MG63 (cell line): ENCODE measurements around the gene NR1H3. TPM values are rescaled to one million over a fixed set of nuclear protein-coding genes. Genes with fewer than 3 reads are reported as not detected.
"Not testable (repeated sequence)": the region's sequence is repeated elsewhere in the genome, so short reads cannot be mapped to it uniquely, and the experiment has no call there.

ENCODE experiments used
- DNase-seq: peaks from one replicate; pipeline ENCODE4 v3.0.0-alpha.2; 2020
- H3K27me3 ChIP-seq: fragments of 250-450 bp; sonication (Bioruptor Pico); 2 replicates; pipeline ENCODE4 v1.5.1; 2020; ENCODE audit warnings: mild to moderate bottlenecking, moderate library complexity
- H3K36me3 ChIP-seq: fragments of 250-450 bp; sonication (Bioruptor Pico); 2 replicates; pipeline ENCODE4 v1.5.1; 2020; ENCODE audit warnings: mild to moderate bottlenecking, moderate library complexity
- H3K4me3 ChIP-seq: fragments of 250-450 bp; sonication (Bioruptor Pico); 2 replicates; pipeline ENCODE4 v1.5.1; 2020; ENCODE audit warnings: mild to moderate bottlenecking, moderate library complexity
- H3K9me3 ChIP-seq: fragments of 250-450 bp; sonication (Bioruptor Pico); 2 replicates; pipeline ENCODE4 v1.5.1; 2020; ENCODE audit warnings: mild to moderate bottlenecking, moderate library complexity
- total RNA-seq: library from RNA; depleted of rRNA; stranded (reverse); fragments of >200 nt; shearing (Covaris generic); gene quantifications from 2 replicates; pipeline ENCODE4 v1.2.3, GENCODE V29; 2014; ENCODE audit warnings: low replicate concordance; rRNA removed

NR1H3 gene
- total RNA-seq, 1 experiment from 2014 or later, result 12.6 TPM

- H3K36me3 ChIP-seq, result peaks cover 35% of the 10 kb centered on the region
- no peaks in the 10 kb centered on the region for H3K27me3 ChIP-seq
- DNase-seq, result no peak
- no peak overlapping the region for H3K4me3 ChIP-seq
- H3K9me3 ChIP-seq, result no peaks in the 10 kb centered on the region
These were observed 57.2 kb downstream of the NR1H3 start for GRCh38 chr11:47314992-47315391.

- DNase-seq, H3K4me3 ChIP-seq, H3K27me3 ChIP-seq, H3K9me3 ChIP-seq: not testable (repeated sequence)
- H3K36me3 ChIP-seq, result peaks cover 25% of the 10 kb centered on the region
These were observed 58.7 kb downstream of the NR1H3 start for GRCh38 chr11:47316501-47316900.

GRCh38 chr11:47317064-47317828 is 59.5 kb downstream of the NR1H3 start:
- Histone ChIP-seq H3K4me3 (no peak overlapping the region), H3K36me3 (peaks cover 21% of the 10 kb centered on the region), H3K27me3 (no peaks in the 10 kb centered on the region), H3K9me3 (no peaks in the 10 kb centered on the region)
- no peak for DNase-seq

GRCh38 chr11:47318166-47318565 is 60.4 kb downstream of the NR1H3 start:
- H3K27me3 ChIP-seq, result no peaks in the 10 kb centered on the region
- DNase-seq, result no peak
- no peaks in the 10 kb centered on the region for H3K9me3 ChIP-seq
- H3K36me3 ChIP-seq, result peaks cover 18% of the 10 kb centered on the region
- H3K4me3 ChIP-seq, result no peak overlapping the region

Other genes starting within 250 kb of the NR1H3 start
- gene ARFGAP2, start 81.1 kb upstream of the NR1H3 start, total RNA-seq, result 71.0 and 92.8 TPM in 2 replicates
- 59.8 and 92.5 TPM in 2 replicates for gene PACSIN3, start 71.6 kb upstream of the NR1H3 start, total RNA-seq
- gene DDB2, start 43.0 kb upstream of the NR1H3 start, total RNA-seq, result 13.9 and 20.0 TPM in 2 replicates
- gene ACP2, start 9.2 kb upstream of the NR1H3 start, total RNA-seq, result 9.6 and 42.7 TPM in 2 replicates
- 6.9 and 7.8 TPM in 2 replicates for gene MADD, start 12.1 kb downstream of the NR1H3 start, total RNA-seq
- gene MYBPC3, start 94.7 kb downstream of the NR1H3 start, total RNA-seq, result not detected in 2 replicates
- gene SPI1, start 120.6 kb downstream of the NR1H3 start, total RNA-seq, result not detected in 2 replicates
- 34.0 and 51.1 TPM in 2 replicates for gene SLC39A13, start 150.6 kb downstream of the NR1H3 start, total RNA-seq
- gene PSMC3, start 168.4 kb downstream of the NR1H3 start, total RNA-seq, result 147 and 165 TPM in 2 replicates
- gene RAPSN, start 191.1 kb downstream of the NR1H3 start, total RNA-seq, result 0.16 TPM in 1 of 2 replicates, not detected in the other